ENCODE measurements around the gene IFRD2.

DNA sequence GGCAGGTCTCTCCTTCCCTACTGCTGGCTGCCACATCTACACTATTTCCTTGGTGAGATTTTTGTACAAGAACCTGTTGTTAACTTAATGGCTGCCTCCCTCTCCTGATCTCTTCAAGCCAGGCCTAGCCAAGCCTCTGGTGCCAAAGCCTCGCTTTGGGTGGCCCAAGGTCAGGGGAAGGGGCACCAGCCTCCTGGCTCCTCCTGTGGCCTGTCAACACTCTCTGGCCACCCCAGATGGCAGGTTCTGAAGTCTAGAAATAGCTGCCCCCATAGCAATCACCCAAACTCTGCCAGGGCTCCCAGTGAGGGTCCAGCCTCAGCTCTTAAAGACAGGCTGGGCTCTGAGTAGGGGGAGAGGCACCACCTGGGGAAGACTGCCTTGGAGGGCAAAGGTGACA, 5.0 kb downstream of the IFRD2 start:
- TF ChIP-seq, protein P1, sequence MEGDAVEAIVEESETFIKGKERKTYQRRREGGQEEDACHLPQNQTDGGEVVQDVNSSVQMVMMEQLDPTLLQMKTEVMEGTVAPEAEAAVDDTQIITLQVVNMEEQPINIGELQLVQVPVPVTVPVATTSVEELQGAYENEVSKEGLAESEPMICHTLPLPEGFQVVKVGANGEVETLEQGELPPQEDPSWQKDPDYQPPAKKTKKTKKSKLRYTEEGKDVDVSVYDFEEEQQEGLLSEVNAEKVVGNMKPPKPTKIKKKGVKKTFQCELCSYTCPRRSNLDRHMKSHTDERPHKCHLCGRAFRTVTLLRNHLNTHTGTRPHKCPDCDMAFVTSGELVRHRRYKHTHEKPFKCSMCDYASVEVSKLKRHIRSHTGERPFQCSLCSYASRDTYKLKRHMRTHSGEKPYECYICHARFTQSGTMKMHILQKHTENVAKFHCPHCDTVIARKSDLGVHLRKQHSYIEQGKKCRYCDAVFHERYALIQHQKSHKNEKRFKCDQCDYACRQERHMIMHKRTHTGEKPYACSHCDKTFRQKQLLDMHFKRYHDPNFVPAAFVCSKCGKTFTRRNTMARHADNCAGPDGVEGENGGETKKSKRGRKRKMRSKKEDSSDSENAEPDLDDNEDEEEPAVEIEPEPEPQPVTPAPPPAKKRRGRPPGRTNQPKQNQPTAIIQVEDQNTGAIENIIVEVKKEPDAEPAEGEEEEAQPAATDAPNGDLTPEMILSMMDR (IDR thresholded peaks at IDR 0.05) = no peak
- TF ChIP-seq, protein P2, sequence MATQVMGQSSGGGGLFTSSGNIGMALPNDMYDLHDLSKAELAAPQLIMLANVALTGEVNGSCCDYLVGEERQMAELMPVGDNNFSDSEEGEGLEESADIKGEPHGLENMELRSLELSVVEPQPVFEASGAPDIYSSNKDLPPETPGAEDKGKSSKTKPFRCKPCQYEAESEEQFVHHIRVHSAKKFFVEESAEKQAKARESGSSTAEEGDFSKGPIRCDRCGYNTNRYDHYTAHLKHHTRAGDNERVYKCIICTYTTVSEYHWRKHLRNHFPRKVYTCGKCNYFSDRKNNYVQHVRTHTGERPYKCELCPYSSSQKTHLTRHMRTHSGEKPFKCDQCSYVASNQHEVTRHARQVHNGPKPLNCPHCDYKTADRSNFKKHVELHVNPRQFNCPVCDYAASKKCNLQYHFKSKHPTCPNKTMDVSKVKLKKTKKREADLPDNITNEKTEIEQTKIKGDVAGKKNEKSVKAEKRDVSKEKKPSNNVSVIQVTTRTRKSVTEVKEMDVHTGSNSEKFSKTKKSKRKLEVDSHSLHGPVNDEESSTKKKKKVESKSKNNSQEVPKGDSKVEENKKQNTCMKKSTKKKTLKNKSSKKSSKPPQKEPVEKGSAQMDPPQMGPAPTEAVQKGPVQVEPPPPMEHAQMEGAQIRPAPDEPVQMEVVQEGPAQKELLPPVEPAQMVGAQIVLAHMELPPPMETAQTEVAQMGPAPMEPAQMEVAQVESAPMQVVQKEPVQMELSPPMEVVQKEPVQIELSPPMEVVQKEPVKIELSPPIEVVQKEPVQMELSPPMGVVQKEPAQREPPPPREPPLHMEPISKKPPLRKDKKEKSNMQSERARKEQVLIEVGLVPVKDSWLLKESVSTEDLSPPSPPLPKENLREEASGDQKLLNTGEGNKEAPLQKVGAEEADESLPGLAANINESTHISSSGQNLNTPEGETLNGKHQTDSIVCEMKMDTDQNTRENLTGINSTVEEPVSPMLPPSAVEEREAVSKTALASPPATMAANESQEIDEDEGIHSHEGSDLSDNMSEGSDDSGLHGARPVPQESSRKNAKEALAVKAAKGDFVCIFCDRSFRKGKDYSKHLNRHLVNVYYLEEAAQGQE (IDR thresholded peaks at IDR 0.05; ENCODE audit: insufficient read depth in 1 of 2, low read depth in 2 of 2, low read length in 1 of 2) = no peak
- TF ChIP-seq POLR2AphosphoS5 (IDR thresholded peaks at IDR 0.05; ENCODE audit: low read depth, low read length) = no peak

All from Panc1 (cell line).